NCI-H187 treated with DMSO at 0.1 percent for 48 hours (cell line): Measurements from ENCODE around the gene DSCAML1.

Source experiments
- DNase-seq: peaks from one replicate; lab custom pipeline; 2025; lab: John Stamatoyannopoulos, UW

DSCAML1 gene, protein sequence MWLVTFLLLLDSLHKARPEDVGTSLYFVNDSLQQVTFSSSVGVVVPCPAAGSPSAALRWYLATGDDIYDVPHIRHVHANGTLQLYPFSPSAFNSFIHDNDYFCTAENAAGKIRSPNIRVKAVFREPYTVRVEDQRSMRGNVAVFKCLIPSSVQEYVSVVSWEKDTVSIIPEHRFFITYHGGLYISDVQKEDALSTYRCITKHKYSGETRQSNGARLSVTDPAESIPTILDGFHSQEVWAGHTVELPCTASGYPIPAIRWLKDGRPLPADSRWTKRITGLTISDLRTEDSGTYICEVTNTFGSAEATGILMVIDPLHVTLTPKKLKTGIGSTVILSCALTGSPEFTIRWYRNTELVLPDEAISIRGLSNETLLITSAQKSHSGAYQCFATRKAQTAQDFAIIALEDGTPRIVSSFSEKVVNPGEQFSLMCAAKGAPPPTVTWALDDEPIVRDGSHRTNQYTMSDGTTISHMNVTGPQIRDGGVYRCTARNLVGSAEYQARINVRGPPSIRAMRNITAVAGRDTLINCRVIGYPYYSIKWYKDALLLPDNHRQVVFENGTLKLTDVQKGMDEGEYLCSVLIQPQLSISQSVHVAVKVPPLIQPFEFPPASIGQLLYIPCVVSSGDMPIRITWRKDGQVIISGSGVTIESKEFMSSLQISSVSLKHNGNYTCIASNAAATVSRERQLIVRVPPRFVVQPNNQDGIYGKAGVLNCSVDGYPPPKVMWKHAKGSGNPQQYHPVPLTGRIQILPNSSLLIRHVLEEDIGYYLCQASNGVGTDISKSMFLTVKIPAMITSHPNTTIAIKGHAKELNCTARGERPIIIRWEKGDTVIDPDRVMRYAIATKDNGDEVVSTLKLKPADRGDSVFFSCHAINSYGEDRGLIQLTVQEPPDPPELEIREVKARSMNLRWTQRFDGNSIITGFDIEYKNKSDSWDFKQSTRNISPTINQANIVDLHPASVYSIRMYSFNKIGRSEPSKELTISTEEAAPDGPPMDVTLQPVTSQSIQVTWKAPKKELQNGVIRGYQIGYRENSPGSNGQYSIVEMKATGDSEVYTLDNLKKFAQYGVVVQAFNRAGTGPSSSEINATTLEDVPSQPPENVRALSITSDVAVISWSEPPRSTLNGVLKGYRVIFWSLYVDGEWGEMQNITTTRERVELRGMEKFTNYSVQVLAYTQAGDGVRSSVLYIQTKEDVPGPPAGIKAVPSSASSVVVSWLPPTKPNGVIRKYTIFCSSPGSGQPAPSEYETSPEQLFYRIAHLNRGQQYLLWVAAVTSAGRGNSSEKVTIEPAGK (N-terminal part only)

GRCh38 chr11:117796872-117797529 is at the start of gene DSCAML1:
DSCAML1 (minus strand) TSS chr11:117797216; CDS start chr11:117797079, 137 bp downstream.
- DNase-seq, result no peak

GRCh38 chr11:117843666-117844484 is 46.9 kb upstream of the DSCAML1 start:
- DNase-seq, result no peak

DNA sequence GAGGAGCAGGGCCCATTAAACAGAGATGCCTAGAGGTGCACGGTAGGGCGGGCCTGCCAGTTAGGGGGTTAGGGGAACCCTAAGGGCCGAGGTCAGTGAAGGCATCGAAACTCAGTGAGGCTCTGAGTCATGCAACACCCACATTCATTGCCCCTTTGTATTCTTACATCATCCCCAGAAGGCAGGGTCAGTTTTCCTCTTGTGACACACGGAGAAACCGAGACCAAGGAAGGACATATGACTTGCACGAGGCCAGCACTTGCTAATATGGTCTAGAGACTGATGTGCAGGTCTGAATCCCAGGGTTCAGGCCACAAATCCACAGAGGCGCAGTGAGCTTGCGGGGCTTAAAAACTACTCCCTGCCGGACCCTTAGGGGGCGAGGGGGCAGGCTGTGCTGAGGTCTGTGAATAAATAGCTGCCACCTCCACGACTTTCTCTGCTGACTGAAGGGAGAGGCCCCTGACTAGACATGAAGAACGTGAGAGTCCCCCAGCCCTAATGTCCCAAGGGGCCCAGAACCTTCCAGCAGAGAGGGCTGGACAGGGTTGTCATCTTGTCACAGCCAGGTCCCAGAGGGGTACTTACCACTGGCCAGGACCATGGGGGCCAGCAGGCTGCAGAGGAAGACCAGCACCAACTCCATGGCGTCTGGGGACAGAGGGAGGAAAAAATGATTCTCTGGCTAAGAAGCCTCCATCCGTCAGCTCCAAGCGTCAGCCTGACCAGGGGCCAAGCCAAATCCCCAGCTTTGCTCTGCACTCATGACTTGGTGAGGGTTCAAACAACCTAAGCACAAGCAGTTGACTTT is 45.3 kb upstream of the DSCAML1 start:
- DNase-seq, result no peak

- DNase-seq, result no peak
Measured at GRCh38 chr11:117841551-117842031, 44.6 kb upstream of the DSCAML1 start.

GRCh38 chr11:117840881-117841550 is 44.0 kb upstream of the DSCAML1 start:
- DNase-seq, result no peak

GRCh38 chr11:117839936-117840813 is 43.2 kb upstream of the DSCAML1 start:
- no peak for DNase-seq

- no peak for DNase-seq
Measured at GRCh38 chr11:117839380-117839881, 42.4 kb upstream of the DSCAML1 start.

DNA sequence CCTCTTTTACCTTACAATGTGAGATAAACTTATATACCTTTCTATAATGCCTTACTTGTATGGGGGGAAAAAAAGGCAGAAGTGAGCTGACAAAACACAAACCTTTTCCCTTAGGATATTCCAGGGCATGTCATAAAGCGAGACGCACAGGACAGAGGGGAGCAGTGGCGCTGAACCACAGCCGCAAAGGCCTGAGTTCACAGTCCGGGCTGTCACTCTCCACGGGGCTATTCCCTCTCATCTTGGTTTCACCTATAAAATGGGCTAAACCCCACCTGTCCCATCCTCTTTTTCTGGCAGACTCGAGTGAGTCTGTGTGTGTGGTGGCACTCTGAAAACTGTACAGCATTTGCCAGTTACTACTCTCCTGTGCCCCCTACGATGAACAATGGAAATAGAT is 41.9 kb upstream of the DSCAML1 start:
- DNase-seq, result no peak

- no peak for DNase-seq
Measured at GRCh38 chr11:117837791-117838190, 40.8 kb upstream of the DSCAML1 start.

- no peak for DNase-seq
Measured at GRCh38 chr11:117837070-117837776, 40.2 kb upstream of the DSCAML1 start.

- no peak for DNase-seq
Measured at GRCh38 chr11:117836077-117836960, 39.3 kb upstream of the DSCAML1 start.

DNA sequence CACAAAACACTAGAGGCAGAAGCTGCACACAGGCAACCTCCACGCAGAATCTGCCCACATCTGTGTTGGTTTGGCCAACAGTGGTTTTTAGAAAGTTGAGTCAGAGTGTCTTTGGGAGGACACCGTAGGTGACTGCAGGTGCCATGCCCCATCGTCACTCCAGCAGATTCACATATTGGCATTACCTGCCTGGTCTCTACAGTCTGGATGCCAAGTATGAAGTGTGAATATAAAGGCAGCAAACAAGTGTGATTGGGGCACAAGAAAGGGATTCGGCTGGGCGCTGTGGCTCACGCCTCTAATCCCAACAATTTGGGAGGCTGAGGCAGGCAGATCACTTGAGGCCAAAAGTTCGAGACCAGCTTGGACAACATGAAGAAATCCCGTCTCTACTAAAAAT is 38.6 kb upstream of the DSCAML1 start:
- DNase-seq, result no peak

DNA sequence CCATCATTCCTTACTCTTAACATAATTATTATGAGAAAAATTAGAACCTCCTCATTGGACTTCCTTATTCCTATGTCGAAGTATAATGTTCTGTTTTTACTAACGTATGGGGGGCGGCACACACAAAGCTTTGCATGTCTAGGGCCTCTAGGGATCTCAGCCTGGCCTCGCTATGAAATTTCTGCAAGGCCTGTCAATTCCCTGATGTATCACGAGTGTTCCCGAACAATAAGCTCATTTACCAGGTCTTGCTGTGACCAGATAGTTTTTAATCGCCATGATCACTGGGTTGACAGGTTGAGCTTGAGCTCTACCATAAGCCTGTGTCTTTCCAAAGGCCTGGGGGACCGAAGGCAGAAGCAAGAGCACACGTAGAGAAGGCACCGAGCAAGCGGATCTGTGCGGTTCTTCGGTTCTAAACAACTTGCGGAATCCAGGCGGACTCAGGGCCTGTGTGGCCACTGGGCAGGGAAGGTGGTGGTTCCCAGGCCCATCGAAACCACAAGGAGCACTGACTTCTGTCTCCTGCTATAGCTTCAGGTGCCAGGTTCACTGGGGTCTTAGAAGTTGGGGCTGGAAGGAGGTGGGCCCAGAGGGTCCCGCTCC is 37.9 kb upstream of the DSCAML1 start:
- DNase-seq, result no peak

GRCh38 chr11:117834068-117834810 is 37.2 kb upstream of the DSCAML1 start:
- no peak for DNase-seq

- peak; percentile 84 for DNase-seq
Measured at GRCh38 chr11:117833401-117833891, 36.4 kb upstream of the DSCAML1 start.
